ENCODE results near the gene PLA2G4A.
"Not testable (repeated sequence)": the region's sequence is repeated elsewhere in the genome, so short reads cannot be mapped to it uniquely, and the experiment has no call there.

The PLA2G4A gene

DNA sequence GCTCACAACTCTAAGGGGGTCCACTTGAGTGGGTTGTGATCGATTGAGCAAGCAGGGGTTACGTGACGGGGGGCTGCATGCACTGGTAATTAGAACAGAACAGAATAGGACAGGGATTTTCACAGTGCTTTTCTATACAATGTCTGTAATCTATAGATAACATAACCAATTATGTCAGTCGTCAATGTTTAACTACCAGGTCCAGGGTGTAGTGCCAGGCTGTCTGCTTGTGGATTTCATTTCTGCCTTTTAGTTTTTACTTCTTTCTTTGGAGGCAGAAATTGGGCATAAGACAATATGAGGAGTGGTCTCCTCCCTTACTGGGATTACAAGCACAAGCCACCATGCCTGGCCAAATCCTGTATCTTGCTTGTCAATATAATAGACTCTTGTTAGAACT, 94.1 kb downstream of the PLA2G4A start:
- not testable (repeated sequence) for DNase-seq

DNA sequence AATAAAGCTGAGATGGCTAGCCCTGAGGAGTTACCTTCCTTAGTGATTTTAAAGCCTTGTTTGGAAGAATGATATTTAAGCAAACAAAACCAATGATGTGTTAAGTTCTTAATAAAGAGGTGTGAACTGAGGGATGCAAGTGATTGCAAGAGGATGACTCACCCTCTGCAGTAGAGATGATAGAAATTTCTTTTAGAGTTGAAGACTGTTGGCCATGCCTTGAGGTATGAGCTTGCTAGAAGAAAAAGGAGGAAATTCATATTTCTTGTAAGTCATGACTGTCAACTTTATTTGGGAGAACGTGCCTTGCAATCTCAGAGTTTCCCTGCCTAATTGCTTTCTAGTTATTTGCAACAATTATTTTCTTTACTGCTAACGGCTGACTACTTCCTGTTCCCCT, 94.7 kb downstream of the PLA2G4A start:
- no peak for DNase-seq

- DNase-seq: peak; percentile 15
Measured at GRCh38 chr1:186925881-186926669, 97.3 kb downstream of the PLA2G4A start.

GRCh38 chr1:186927884-186928283, 99.1 kb downstream of the PLA2G4A start:
- no peak for DNase-seq

GRCh38 chr1:186930238-186930637, 101.5 kb downstream of the PLA2G4A start:
- DNase-seq: peak; percentile 67

DNA sequence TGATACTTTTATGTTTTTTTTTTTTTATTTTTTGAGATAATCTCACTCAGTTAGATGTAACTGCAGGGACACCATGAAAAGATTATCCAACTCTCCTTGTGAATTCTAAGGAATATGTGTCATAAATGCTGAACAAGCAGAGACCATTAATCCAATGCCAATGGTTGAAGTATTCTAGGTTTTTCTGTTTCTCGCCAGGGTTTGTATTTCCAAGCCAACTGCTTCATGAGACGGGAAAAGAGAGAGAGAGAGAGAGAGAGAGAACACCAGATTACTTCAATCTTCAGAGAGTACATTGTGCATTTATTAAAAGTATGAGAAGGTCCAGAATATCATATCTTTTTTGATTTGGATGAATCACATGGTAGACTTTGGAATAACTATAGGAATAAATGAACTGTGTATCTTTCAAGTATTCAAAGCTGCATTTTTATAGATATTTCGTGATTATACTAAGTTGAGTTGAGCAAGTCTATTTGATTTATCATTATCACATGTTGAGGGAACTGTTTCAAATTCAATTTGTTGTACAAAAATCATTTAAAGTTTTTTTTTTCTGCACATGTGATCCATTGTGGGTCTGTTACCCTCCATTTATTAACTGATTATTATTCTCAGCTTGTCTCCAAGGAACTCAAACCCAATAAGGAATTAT, 108.4 kb downstream of the PLA2G4A start:
- DNase-seq: no peak

- no peak for DNase-seq
Measured at GRCh38 chr1:186943891-186944686, 115.3 kb downstream of the PLA2G4A start.

GRCh38 chr1:186945146-186945545, 116.4 kb downstream of the PLA2G4A start:
- no peak for DNase-seq

GRCh38 chr1:186948535-186948934, 119.8 kb downstream of the PLA2G4A start:
- DNase-seq: no peak

- DNase-seq: no peak
Measured at GRCh38 chr1:186949173-186949572, 120.4 kb downstream of the PLA2G4A start.

DNA sequence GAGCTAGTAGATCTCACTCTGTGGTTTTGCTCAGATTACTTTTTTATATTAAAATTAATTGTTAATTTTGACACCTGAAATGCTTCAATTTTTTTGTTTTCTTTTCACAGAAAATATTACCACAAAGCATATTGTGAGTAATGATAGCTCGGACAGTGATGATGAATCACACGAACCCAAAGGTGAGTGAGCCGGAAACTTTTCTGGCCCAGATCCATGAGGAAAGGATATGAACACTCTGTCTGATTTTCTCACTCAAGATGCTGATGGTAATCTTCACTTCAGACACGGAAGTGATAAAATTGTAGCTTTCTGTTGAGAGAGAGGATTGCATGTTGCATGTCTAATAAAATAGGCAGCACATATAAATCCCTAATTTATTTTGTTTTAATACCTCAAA, 121.8 kb downstream of the PLA2G4A start:
- DNase-seq: no peak

GRCh38 chr1:186953876-186954275, 125.1 kb downstream of the PLA2G4A start:
- no peak for DNase-seq

GRCh38 chr1:186957314-186957713, 128.6 kb downstream of the PLA2G4A start:
- DNase-seq: peak; percentile 22

DNA sequence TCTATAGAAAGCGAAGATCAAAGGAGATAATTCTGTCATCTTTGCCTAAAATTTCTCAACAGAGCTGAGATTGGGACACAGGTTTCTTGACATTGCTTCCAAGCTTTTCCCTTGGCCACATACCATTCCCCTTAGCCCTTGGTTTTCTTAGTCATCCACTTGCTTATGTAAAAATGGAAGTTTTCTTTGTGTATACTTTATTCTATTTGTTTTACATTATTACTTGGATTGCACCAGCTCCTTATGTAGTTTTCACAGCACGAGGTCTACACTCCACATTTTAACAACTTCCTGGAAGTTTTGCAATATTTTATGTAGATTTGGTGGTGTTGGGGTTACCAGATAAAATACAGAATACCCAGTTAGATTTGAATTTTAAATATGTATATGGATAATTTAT, 129.8 kb downstream of the PLA2G4A start:
- peak; percentile 72 for DNase-seq

- no peak for DNase-seq
Measured at GRCh38 chr1:186960861-186961260, 132.1 kb downstream of the PLA2G4A start.

GRCh38 chr1:186965847-186966246, 137.1 kb downstream of the PLA2G4A start:
- DNase-seq: peak; percentile 4

DNA sequence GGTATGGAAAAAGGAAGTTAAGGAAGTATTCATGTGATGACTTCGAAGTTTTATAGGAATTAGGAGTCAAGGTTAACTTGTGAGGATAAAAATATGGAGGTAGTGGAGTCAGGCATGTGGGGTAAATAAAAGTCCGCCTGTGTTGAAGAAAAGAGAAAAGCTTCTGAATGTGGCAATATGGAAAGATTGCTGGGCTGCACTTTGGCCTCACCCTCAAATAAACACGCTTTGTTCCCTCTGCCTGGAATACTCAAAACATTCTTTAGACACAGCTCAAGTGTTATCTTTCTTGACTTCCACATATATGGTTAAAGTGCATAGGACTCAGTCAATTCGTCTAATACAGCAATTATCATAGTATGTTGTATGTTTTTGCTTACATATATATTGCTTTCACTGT, 137.7 kb downstream of the PLA2G4A start:
- DNase-seq: no peak

- DNase-seq: peak; percentile 77
Measured at GRCh38 chr1:186967656-186968394, 139.1 kb downstream of the PLA2G4A start.

- peak; percentile 96 for DNase-seq
Measured at GRCh38 chr1:186974774-186975181, 146.0 kb downstream of the PLA2G4A start.

GRCh38 chr1:186975220-186975619, 146.5 kb downstream of the PLA2G4A start:
- DNase-seq: no peak

- DNase-seq: no peak
Measured at GRCh38 chr1:186976700-186977099, 148.0 kb downstream of the PLA2G4A start.

- DNase-seq: no peak
Measured at GRCh38 chr1:186977266-186977957, 148.7 kb downstream of the PLA2G4A start.

Data from fibroblast of skin of scalp (primary cell).